Epithelial cell of esophagus (primary cell): Measurements from ENCODE around the gene IFITM5.

Source experiments
- DNase-seq: peaks from one replicate; pipeline ENCODE4 v3.0.0; 2010; ENCODE audit warnings: low read depth
- H3K4me3 ChIP-seq: 2 replicates; pipeline ENCODE4 v1.5.1; 2011; ENCODE audit warnings: mild to moderate bottlenecking, low read length, control low read depth
- CTCF ChIP-seq: IDR thresholded peaks from 2 replicates; pipeline ENCODE4 v1.5.1; 2011; ENCODE audit warnings: low read depth, mild to moderate bottlenecking, low read length, control low read depth, inconsistent platforms; ENCODE audit not compliant: insufficient read depth; ENCODE audit errors: missing control alignments

IFITM5 gene

DNA sequence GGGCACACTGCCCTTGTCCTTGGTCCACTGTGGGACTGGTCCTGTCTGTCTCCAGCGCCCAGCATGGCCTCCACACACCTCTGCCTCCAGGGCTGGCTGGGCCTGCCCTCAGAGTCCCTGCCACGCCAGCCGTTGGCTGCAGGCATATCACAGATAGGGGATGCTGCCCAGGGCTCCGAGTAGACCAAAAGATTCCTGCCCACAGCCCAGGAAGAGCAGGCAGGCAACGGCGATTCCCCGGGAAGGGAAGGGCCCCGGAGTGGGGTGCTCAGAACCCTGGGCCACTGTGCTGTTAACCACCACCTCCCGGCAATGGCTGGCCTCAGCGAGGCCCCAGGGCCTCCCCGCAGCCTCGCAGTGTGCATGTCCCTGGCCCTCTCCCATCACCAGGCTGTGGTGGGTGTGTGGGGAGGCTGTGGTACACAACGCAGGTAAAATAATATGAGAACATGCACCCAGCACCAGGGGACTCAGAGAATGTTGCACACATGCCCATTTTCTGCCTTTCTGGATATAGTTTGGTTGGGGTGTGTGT, 2.2 kb downstream of the IFITM5 start:
- no peak for TF ChIP-seq CTCF
- no peak overlapping the region for H3K4me3 ChIP-seq
- DNase-seq: no peak

- H3K4me3 ChIP-seq: no peak overlapping the region
- DNase-seq: no peak
- no peak for TF ChIP-seq CTCF
Observed at GRCh38 chr11:296171-297050, 2.9 kb downstream of the IFITM5 start.

DNA sequence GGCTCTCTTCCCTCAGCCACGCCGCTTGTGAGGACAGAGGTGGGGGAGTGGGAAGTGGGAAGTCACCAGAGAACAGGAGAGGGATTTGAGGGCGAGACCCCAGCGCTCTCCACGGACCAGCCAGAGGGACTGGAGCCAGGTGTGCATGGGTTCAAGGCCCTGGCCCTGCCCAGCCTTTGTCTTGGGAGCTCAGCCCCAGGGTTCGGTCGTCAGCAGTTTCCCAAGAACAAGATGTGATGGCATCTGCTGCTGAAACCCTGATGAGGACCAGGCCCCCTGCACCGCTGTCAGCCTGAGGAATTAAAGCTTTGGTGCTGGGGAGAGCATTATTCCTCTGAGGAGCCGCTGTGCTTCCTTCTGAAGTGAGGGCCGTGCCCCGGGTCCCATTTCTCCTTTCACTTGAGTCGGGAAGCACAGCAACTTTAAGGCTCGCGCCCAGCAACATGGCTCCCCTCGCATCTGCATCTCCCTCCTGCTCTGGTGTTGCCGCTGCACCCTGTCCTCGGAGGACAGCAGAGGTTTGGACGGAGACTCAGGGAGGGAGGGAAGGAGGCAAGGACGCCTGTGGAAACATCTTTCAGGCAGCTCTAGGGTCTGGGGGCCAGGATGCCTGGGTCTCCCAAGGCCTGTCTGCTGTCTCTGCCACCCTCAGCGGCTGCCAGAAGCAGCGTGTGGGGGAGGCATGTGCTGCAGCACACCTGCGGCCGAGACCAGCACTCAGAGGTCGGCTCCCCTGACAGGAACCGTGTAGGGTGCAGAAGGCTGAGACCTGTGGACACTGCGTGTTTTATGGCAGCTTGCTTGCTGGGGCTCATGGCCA, 3.8 kb downstream of the IFITM5 start:
- DNase-seq: no peak
- TF ChIP-seq CTCF: no peak
- H3K4me3 ChIP-seq: no peak overlapping the region

DNA sequence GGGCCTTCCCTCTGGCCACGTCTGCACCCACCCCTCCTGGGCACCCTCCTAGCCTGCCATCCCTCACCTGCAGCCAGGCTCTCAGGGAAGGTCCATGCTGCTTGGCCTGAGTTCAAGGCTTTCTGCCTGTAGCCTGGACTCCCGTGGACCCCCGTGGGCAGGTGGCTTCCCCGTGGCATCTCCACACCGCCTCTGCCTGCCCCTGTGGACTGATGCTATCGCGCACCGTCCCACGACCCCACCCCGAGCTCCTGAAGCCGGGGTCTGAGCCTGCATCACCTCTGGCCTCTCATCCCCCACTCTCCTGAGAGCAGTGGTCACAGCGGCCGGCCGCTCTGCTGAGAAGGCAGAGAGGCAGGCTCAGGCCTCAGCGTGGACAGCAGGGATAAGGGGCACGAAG, 4.5 kb downstream of the IFITM5 start:
- no peak for TF ChIP-seq CTCF
- H3K4me3 ChIP-seq: no peak overlapping the region
- DNase-seq: no peak

DNA sequence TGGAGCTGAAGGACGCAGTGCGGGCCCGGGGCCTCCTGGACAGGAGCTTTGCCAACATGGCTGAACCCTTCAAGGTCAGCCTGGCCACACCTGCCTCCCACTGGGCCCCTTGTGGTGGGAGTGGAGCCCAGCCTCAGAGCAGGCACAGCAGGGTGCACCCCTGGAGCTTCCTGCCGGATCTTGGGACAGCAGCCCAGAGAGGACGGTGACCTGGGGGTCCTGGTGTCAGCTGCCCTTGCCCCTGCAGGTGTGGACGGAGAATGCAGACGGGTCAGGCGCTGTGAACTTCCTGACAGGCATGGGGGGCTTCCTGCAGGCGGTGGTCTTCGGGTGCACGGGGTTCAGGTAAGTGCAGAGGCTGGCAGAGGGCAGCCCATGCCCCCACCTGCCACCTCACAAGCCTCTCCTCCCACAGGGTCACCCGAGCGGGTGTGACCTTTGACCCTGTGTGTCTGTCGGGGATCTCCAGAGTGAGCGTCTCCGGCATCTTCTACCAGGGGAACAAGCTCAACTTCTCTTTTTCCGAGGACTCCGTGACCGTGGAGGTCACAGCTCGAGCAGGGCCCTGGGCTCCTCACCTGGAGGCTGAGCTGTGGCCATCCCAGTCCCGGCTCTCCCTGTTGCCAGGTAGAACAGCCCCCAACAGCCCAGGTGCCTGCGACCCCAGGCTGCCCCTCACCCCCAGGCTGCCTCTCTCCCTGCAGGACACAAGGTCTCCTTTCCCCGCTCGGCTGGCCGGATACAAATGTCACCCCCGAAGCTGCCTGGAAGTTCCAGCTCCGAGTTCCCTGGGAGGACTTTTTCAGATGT, 5.3 kb downstream of the IFITM5 start:
- TF ChIP-seq CTCF: no peak
- no peak overlapping the region for H3K4me3 ChIP-seq
- DNase-seq: no peak

GRCh38 chr11:293271-293851, 6.0 kb downstream of the IFITM5 start:
- TF ChIP-seq CTCF: no peak
- DNase-seq: no peak
- H3K4me3 ChIP-seq: no peak overlapping the region
